Lower leg skin (tissue), 4 donors: ENCODE measurements around the gene PGP. TPM values are rescaled to one million over a fixed set of nuclear protein-coding genes. Genes with fewer than 3 reads are reported as not detected.
"Not testable (repeated sequence)": the region's sequence is repeated elsewhere in the genome, so short reads cannot be mapped to it uniquely, and the experiment has no call there.

Experiments
- DNase-seq, 2 donors: peaks; one replicate each; pipeline ENCODE4 v3.0.0-alpha.2; 2019; ENCODE audit warnings: low spot score in 2 of 2
- H3K4me3 ChIP-seq: fragments of 200-600 bp; sonication (generic); 2 replicates; pipeline ENCODE4 v1.5.1; 2017; ENCODE audit warnings: mild to moderate bottlenecking, low read depth; ENCODE audit not compliant: poor library complexity, severe bottlenecking
- POLR2A ChIP-seq, 2 donors: fragments of 450-650 bp; IDR thresholded peaks; one replicate each; pipeline ENCODE4 v1.6.1; 2016 to 2017; ENCODE audit warnings: antibody characterized with exemption in 2 of 2, mild to moderate bottlenecking in 1 of 2, moderate library complexity in 1 of 2
- WGBS, 2 donors: methylation state at CpG; one replicate each; pipeline ENCODE4 v1.1.5; 2018; 5-methylcytosine and 5-hydroxymethylcytosine counted together
- intact Hi-C: fragments of 100-400 bp; cut with DNase I; formaldehyde crosslinking; loops from one replicate; pipeline ENCODE4 v1.15.0; 2023; ENCODE audit warnings: low total_unique reads
- total RNA-seq, 4 donors: library from RNA; depleted of rRNA; stranded (reverse); fragments of >200 nt; gene quantifications; one replicate each; pipeline ENCODE4 v1.1.0, GENCODE V29; 2016
- TF ChIP-seq, protein P1 (sequence below), 3 donors: fragments of 450-650 bp; IDR thresholded peaks; one replicate each; pipeline ENCODE4 v1.5.1; 2016; ENCODE audit warnings: antibody characterized with exemption in 3 of 3, mild to moderate bottlenecking in 3 of 3, moderate library complexity in 2 of 3

PGP gene
- total RNA-seq, 4 donors from 2014 or later: 9.6 to 19.4 (median 12.8) TPM

DNA sequence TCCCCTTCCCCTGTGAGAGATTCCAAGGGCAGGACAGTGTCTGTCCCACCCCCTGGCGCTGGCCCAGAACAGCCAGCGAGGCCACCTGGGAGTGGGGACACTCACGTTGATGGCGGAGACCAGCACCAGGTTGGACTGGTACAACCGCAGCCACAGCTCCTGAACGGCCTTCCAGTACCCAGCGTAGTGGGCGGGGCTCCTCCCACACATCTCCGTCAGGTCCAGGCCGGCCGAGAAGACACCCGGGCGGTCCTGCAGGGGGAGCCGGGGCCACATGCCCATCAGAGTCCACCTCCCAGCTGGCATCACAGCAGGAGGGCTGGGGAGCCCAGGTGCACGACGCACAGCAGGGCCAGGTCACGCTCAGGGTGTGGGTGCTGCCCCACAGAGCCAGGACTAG lies 29.7 kb upstream of the PGP start:
- intact Hi-C loops: no loop called here
- TF ChIP-seq POLR2A (IDR thresholded peaks at IDR 0.05): no peak
- DNase-seq: no peak
- 75 to 100% methylated on average over 4 to 15 of the region's 17 CpGs for WGBS, 2 donors
- H3K4me3 ChIP-seq: no peak overlapping the region

DNA sequence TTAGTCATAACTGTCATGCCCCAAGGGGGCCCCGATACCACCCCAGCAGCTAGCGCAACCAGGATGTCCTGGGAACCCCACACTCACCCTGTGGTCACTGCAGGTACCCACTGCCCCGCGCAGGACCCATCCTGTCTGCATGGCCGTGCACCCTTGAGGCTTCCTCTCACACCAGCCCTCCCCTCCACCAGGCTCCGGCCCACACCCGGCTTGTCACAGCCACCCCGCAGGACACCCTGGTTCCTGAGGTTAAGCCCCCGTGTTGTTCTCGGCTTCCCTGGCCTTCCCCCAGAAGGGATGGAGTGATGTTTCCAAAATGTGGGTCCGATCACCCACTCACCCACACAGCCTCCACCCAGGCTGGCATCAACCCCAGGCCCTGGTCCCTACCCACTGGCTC lies 29.1 kb upstream of the PGP start:
- TF ChIP-seq, protein P1, sequence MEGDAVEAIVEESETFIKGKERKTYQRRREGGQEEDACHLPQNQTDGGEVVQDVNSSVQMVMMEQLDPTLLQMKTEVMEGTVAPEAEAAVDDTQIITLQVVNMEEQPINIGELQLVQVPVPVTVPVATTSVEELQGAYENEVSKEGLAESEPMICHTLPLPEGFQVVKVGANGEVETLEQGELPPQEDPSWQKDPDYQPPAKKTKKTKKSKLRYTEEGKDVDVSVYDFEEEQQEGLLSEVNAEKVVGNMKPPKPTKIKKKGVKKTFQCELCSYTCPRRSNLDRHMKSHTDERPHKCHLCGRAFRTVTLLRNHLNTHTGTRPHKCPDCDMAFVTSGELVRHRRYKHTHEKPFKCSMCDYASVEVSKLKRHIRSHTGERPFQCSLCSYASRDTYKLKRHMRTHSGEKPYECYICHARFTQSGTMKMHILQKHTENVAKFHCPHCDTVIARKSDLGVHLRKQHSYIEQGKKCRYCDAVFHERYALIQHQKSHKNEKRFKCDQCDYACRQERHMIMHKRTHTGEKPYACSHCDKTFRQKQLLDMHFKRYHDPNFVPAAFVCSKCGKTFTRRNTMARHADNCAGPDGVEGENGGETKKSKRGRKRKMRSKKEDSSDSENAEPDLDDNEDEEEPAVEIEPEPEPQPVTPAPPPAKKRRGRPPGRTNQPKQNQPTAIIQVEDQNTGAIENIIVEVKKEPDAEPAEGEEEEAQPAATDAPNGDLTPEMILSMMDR (IDR thresholded peaks at IDR 0.05): no peak
- intact Hi-C loops: no loop called here
- no peak for DNase-seq
- 97 to 99% methylated on average over 11 of the region's 11 CpGs for WGBS, 2 donors
- no peak overlapping the region for H3K4me3 ChIP-seq

DNA sequence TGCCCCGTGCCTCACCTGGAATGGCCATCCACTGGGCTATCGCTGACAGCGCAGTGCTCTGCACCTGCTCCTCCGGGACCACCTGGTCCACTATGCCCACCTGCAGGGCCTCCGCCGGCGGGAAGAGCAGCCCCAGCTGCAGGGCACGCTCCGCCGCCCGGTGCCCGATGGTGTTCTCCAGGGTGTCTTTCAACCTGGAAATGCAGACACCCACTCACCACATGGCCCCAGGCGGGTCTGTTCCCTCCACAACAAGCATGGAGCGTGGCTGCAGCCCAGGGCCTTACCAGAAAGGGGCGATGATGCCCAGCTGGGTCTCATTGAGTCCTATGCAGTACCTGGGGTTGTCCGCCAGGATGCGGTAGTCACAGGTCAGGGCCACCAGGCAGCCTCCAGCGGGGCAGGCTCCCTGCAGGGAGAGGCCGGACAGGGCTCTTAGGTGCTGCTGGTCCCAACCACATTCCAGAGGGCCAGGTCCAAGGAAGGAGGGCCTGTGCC lies 28.4 kb upstream of the PGP start:
- intact Hi-C loops: no loop called here

DNA sequence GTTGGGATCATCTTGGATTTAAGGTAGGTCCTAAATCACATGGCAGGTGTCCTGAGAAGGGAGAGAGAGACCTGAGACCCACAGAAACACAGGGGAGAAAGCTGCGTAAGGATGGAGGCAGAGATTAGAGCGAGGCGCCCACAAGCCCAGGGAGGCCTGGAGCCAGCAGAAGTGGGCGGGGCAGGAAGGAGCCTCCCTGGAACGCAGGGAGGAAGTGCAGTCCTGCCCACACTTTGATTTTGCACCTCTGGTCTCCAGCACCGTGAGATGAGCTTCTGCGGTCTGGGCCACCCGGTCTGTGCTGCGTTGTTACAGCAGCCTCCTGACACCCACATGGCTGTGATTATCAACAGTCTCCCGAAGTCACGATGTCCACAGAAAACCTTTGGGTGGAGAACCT lies 28.0 kb upstream of the PGP start:
- intact Hi-C loops: no loop called here
- WGBS, 2 donors: 66 to 73% methylated on average over 11 of the region's 11 CpGs
- TF ChIP-seq POLR2A (IDR thresholded peaks at IDR 0.05): no peak
- TF ChIP-seq, protein P1 (IDR thresholded peaks at IDR 0.05): no peak

More for the DNA sequence above, 28.4 kb upstream of the PGP start:
- TF ChIP-seq, protein P1 (IDR thresholded peaks at IDR 0.05): no peak
- TF ChIP-seq POLR2A (IDR thresholded peaks at IDR 0.05): no peak
- no peak for DNase-seq
- H3K4me3 ChIP-seq: no peak overlapping the region
- 98% methylated on average over 12 to 14 of the region's 19 CpGs for whole genome bisulfite sequencing, 2 donors

DNA sequence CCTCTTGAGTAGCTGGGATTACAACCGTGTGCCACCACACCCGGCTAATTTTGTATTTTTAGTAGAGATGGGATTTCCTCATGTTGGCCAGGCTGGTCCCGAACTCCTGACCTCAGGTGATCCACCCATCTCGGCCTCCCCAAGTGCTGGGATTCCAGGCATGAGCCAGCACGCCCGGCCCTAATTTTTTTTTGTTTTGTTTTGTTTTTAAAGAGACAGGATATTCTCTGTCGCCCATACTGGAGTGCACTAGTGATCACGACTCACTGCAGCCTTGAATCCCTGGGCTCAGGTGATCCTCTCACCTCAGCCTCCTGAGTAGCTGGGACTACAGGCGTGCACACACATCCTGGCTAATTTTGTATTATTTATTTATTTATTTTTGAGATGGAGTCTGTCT lies 25.7 kb upstream of the PGP start:
- H3K4me3 ChIP-seq, intact Hi-C loops, DNase-seq: not testable (repeated sequence)
- WGBS, 2 donors: 65 to 69% methylated on average over 9 of the region's 9 CpGs

More for the DNA sequence above, 28.0 kb upstream of the PGP start:
- DNase-seq: no peak
- H3K4me3 ChIP-seq: no peak overlapping the region

DNA sequence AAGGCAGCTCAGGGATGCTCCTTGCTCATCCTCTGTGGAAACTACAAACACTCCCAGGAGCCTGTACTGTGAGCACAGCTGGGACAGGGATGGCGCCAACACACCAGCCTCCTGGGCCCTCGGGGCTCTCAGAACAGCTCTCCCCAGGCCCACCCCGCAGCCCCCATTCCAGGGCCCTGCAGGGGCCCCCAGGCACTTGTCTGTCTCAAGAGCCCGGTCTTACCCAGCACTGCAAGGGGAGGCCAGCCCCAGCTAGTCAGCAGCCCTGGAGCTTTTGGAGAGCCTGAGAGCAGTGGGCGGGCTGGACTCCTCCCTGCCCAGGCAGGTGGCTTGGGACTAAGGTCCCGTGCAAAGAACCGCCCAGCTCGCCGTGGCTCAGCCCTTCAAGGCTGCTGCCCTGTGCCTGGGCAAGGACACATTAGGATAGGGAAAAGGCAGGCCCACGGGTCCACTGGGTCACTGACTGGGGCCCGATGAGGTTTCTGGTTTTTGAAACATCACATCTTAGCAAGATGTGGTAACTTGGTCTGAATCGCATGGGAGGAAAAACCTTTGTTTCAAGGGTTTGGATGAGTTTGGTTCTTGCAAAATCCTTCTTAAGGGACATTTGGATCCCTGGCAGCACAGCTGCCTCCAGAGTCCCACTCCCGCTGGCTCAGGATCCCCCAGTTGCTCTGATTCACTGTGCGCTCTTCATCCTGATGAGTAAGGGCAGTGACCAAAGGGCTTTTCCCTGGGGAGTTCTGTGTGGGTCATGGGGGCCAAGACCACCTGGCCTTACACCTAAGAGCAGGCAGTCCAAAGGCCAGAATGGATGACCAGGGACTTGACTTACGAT lies 24.4 kb upstream of the PGP start:
- H3K4me3 ChIP-seq: no peak overlapping the region
- TF ChIP-seq POLR2A (IDR thresholded peaks at IDR 0.05): no peak
- TF ChIP-seq, protein P1 (IDR thresholded peaks at IDR 0.05): no peak
- 61 to 72% methylated on average over 14 to 15 of the region's 15 CpGs for whole genome bisulfite sequencing, 2 donors
- intact Hi-C loops: loop anchor here (10.0 kb wide), 1 partner anchor 266 kb away; no protein-coding TSS in a partner anchor
- no peak for DNase-seq
